Activated naive CD4-positive, alpha-beta T cell treated with anti-CD3 and anti-CD28 coated beads, Interleukin-2, amount 50 U/mL, for 24 hours (primary cell): ENCODE data around the gene ATP5MC2.

Source experiments
- H3K27ac Mint-ChIP-seq: one replicate; pipeline ENCODE4 v1.8.0; 2021; ENCODE audit warnings: mild to moderate bottlenecking, mixed read lengths
- H3K27me3 Mint-ChIP-seq: one replicate; pipeline ENCODE4 v1.8.0; 2021; ENCODE audit warnings: mixed read lengths
- H3K36me3 Mint-ChIP-seq: one replicate; pipeline ENCODE4 v1.8.0; 2021; ENCODE audit warnings: mixed read lengths
- H3K4me1 Mint-ChIP-seq: one replicate; pipeline ENCODE4 v1.8.0; 2021; ENCODE audit warnings: mixed read lengths
- H3K4me3 Mint-ChIP-seq: one replicate; pipeline ENCODE4 v1.8.0; 2021; ENCODE audit warnings: mild to moderate bottlenecking, mixed read lengths
- H3K9me3 Mint-ChIP-seq: one replicate; pipeline ENCODE4 v1.8.0; 2021; ENCODE audit warnings: mixed read lengths

ATP5MC2 gene

DNA sequence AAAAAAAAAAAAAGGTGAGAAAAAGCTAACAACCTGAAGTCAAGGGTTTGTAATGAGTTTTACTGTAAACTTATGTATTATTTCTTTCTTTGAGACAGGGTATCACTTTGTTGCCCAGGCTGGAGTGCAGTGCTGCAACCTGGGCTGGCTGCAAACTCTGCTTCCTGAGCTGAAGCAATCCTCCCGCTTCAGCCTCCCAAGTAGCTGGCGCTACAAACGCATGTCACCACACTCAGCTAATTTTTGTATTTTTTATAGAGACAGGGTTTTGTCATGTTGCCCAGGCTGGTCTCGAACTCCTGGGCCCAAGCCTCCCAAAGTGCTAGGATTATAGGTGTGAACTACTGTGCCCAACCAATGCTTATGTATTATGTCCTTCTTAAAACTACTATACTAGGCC is 58.9 kb downstream of the ATP5MC2 start:
- Mint-ChIP-seq H3K27ac (no peak overlapping the region), H3K36me3 (peaks cover 3% of the 10 kb centered on the region), H3K27me3 (no peaks in the 10 kb centered on the region), H3K4me3 (no peak overlapping the region), H3K9me3 (no peaks in the 10 kb centered on the region), H3K4me1 (peaks cover 35% of the 10 kb centered on the region)
